HFFc6 (cell line): ENCODE results near the gene DSP. TPM values are rescaled to one million over a fixed set of nuclear protein-coding genes. Genes with fewer than 3 reads are reported as not detected.

Experiments used
- DNase-seq: peaks from one replicate; pipeline ENCODE4 v3.0.0-alpha.2; 2018
- H3K27ac Mint-ChIP-seq: 2 replicates; pipeline ENCODE4 v1.8.0; 2020; ENCODE audit warnings: mild to moderate bottlenecking, mixed read lengths
- H3K27me3 Mint-ChIP-seq: 2 replicates; pipeline ENCODE4 v1.8.0; 2021; ENCODE audit warnings: mild to moderate bottlenecking, moderate library complexity, mixed read lengths; ENCODE audit not compliant: insufficient read depth
- H3K36me3 Mint-ChIP-seq: 2 replicates; pipeline ENCODE4 v1.8.0; 2021; ENCODE audit warnings: low read depth, mixed read lengths
- H3K4me1 Mint-ChIP-seq: 2 replicates; pipeline ENCODE4 v1.8.0; 2020; ENCODE audit warnings: low read depth, mixed read lengths
- H3K4me3 Mint-ChIP-seq: 2 replicates; pipeline ENCODE4 v1.8.0; 2020; ENCODE audit warnings: mild to moderate bottlenecking, moderate library complexity, mixed read lengths
- H3K9me3 Mint-ChIP-seq: 2 replicates; pipeline ENCODE4 v1.8.0; 2020; ENCODE audit warnings: mild to moderate bottlenecking, mixed read lengths
- CTCF ChIP-seq: fragments of 200-600 bp; sonication (generic); IDR thresholded peaks from 2 replicates; pipeline ENCODE4 v1.5.0; 2021; ENCODE audit warnings: antibody characterized with exemption, mild to moderate bottlenecking
- total RNA-seq, 6 experiments: library from RNA; stranded (reverse); fragmentation: NEBNext Ultra II Directional; extraction: Animal tissue kit (Norgen Biotek cat#: 25700); gene quantifications; 2 replicates in 1 of 6; 3 replicates in 5 of 6; pipeline ENCODE4 v1.2.3, GENCODE V29; 2021

Gene DSP
- total RNA-seq, 6 experiments from 2014 or later, result 33.8 to 65.4 (median 37.0) TPM

- H3K27ac Mint-ChIP-seq, result peak overlapping the region; percentile 37
- peaks cover 76% of the 10 kb centered on the region for H3K4me1 Mint-ChIP-seq
- no peaks in the 10 kb centered on the region for H3K36me3 Mint-ChIP-seq
- no peak for TF ChIP-seq CTCF
- no peaks in the 10 kb centered on the region for H3K9me3 Mint-ChIP-seq
- DNase-seq, result no peak
- H3K27me3 Mint-ChIP-seq, result peaks cover 2% of the 10 kb centered on the region; the same call in 1 of the 2 replicates
- no peak overlapping the region for H3K4me3 Mint-ChIP-seq
Measured at GRCh38 chr6:7537565-7538174, 3.8 kb upstream of the DSP start.

GRCh38 chr6:7538484-7538883 lies 3.0 kb upstream of the DSP start:
- TF ChIP-seq CTCF, result no peak
- Mint-ChIP-seq H3K36me3 (no peaks in the 10 kb centered on the region), H3K27ac (peak overlapping the region; percentile 49; the same call in 1 of the 2 replicates), H3K27me3 (peaks cover 2% of the 10 kb centered on the region; the same call in 1 of the 2 replicates), H3K4me3 (peak overlapping the region; percentile 25; the same call in 1 of the 2 replicates), H3K4me1 (peaks cover 71% of the 10 kb centered on the region), H3K9me3 (no peaks in the 10 kb centered on the region)
- DNase-seq, result no peak

DNA sequence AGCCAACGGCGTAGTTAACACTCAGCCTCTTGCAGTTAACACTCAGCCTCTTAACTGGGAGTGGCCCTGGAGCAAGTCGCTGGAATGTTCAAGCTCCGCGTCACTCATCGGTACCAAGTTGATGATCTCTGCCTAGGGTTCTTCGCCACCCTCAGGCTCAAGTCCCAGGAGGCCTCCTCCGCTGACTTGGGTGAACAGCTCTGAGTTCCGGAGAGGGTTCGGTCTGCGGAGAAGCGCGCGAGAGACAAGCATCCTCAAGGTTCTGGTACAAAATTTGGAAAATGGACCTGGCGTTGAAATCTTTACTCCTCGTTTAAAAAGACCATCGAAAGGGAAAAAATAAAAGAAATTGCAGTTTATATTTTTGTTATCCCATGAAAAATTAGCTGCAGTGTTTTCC lies 876 bp upstream of the DSP start:
- peaks cover 72% of the 10 kb centered on the region for H3K4me1 Mint-ChIP-seq
- DNase-seq, result peak; percentile 17

GRCh38 chr6:7542065-7542873 lies 798 bp downstream of the DSP start:
- H3K27me3 Mint-ChIP-seq, result peaks cover 2% of the 10 kb centered on the region; the same call in 1 of the 2 replicates
- peak overlapping the region; percentile 96 for H3K4me3 Mint-ChIP-seq
- H3K27ac Mint-ChIP-seq, result peak overlapping the region; percentile 89
- no peak for DNase-seq
- H3K36me3 Mint-ChIP-seq, result no peaks in the 10 kb centered on the region
- TF ChIP-seq CTCF, result no peak
- H3K9me3 Mint-ChIP-seq, result no peaks in the 10 kb centered on the region
- peaks cover 72% of the 10 kb centered on the region for H3K4me1 Mint-ChIP-seq

More for the DNA sequence above, 876 bp upstream of the DSP start:
- peaks cover 2% of the 10 kb centered on the region; the same call in 1 of the 2 replicates for H3K27me3 Mint-ChIP-seq
- peak overlapping the region; percentile 87 for H3K4me3 Mint-ChIP-seq
- H3K36me3 Mint-ChIP-seq, result no peaks in the 10 kb centered on the region
- no peak for TF ChIP-seq CTCF
- peak overlapping the region; percentile 81 for H3K27ac Mint-ChIP-seq
- no peaks in the 10 kb centered on the region for H3K9me3 Mint-ChIP-seq

DNA sequence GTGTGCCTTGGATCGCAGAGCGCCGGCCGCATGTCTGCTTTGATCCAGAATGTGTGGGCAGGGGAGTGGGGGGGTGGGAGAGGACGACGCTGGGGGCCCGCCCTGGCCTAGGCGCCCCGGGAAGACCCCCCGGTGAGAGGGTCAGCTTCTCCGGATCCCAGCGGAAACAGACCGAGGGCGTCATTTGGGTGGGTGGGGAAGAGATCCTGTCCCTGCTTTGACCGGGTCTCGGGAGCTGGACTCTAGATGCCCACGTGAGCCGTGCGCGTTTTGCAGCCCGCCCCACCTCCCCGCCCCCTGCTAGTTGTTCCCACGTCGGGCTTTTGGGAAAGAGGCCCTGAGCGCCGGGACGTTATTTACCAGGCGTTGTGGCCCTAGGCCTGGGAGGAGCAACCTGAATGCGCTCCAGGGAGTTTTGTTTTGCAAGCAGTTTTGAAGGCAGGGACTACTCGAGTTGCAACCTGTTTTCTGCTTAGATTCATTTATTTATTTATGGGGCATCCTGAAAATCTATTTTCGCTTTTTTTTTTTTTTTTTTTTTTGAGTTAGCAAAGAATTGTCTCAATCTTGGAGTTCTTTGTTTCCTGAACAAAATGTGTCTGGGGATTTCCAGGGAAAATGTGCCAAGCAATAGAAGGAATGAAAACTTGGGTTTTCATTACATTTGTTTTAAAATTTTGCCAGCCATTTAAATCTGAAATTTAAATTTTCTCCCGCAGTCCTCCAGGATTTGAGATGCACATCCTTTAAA lies 1.6 kb downstream of the DSP start:
- H3K4me3 Mint-ChIP-seq, result peak overlapping the region; percentile 96
- no peak for TF ChIP-seq CTCF
- DNase-seq, result peak; percentile 50
- H3K36me3 Mint-ChIP-seq, result no peaks in the 10 kb centered on the region
- peaks cover 2% of the 10 kb centered on the region; the same call in 1 of the 2 replicates for H3K27me3 Mint-ChIP-seq
- peak overlapping the region; percentile 89 for H3K27ac Mint-ChIP-seq
- peaks cover 66% of the 10 kb centered on the region for H3K4me1 Mint-ChIP-seq
- no peaks in the 10 kb centered on the region for H3K9me3 Mint-ChIP-seq
